ENCODE measurements around the gene ADAM15. TPM values are rescaled to one million over a fixed set of nuclear protein-coding genes. Genes with fewer than 3 reads are reported as not detected.

The ADAM15 gene
- total RNA-seq, 1 donor from 2014 or later = 11.3 TPM

GRCh38 chr1:155033524-155033923 lies 17.6 kb upstream of the ADAM15 start, which contains the start of the genes DCST1 and DCST2:
TSS of gene DCST1 (plus strand) at chr1:155033824. CDS start at chr1:155034037, 213 bp downstream.
TSS of gene DCST2 (minus strand) at chr1:155033781. CDS start at chr1:155033701, 80 bp downstream.
- Mint-ChIP-seq H3K9me3 (no peaks in the 10 kb centered on the region), H3K27me3 (peaks cover 4% of the 10 kb centered on the region), H3K36me3 (ENCODE audit: low read depth) (no peaks in the 10 kb centered on the region), H3K4me1 (no peaks in the 10 kb centered on the region), H3K4me3 (no peak within 1 kb of the TSS), H3K27ac (no peak within 1 kb of the TSS)
- ChIA-PET POLR2A (no interaction called here), CTCF (no interaction called here)
- DNase-seq (no peak), ATAC-seq (ENCODE audit: low read depth) (no peak)
- TF ChIP-seq, protein P1, sequence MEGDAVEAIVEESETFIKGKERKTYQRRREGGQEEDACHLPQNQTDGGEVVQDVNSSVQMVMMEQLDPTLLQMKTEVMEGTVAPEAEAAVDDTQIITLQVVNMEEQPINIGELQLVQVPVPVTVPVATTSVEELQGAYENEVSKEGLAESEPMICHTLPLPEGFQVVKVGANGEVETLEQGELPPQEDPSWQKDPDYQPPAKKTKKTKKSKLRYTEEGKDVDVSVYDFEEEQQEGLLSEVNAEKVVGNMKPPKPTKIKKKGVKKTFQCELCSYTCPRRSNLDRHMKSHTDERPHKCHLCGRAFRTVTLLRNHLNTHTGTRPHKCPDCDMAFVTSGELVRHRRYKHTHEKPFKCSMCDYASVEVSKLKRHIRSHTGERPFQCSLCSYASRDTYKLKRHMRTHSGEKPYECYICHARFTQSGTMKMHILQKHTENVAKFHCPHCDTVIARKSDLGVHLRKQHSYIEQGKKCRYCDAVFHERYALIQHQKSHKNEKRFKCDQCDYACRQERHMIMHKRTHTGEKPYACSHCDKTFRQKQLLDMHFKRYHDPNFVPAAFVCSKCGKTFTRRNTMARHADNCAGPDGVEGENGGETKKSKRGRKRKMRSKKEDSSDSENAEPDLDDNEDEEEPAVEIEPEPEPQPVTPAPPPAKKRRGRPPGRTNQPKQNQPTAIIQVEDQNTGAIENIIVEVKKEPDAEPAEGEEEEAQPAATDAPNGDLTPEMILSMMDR (IDR thresholded peaks at IDR 0.05) = no peak
- intact Hi-C loops (cut with micrococcal nuclease) = no loop called here

- no peaks in the 10 kb centered on the region for H3K9me3 Mint-ChIP-seq
- no peak overlapping the region for H3K27ac Mint-ChIP-seq
- POLR2A ChIA-PET = no interaction called here
- H3K4me3 Mint-ChIP-seq = no peak overlapping the region
- TF ChIP-seq, protein P1 (IDR thresholded peaks at IDR 0.05) = no peak
- peaks cover 8% of the 10 kb centered on the region for H3K27me3 Mint-ChIP-seq
- intact Hi-C loops (cut with micrococcal nuclease) = no loop called here
- H3K4me1 Mint-ChIP-seq = no peaks in the 10 kb centered on the region
- ATAC-seq (ENCODE audit: low read depth) = no peak
- no peak for DNase-seq
- CTCF ChIA-PET = no interaction called here
- no peaks in the 10 kb centered on the region for H3K36me3 Mint-ChIP-seq (ENCODE audit: low read depth)
These were observed 16.6 kb upstream of the ADAM15 start for GRCh38 chr1:155034318-155035208.

- Mint-ChIP-seq H3K27me3 (peaks cover 8% of the 10 kb centered on the region), H3K27ac (no peak overlapping the region), H3K4me3 (no peak overlapping the region), H3K36me3 (ENCODE audit: low read depth) (no peaks in the 10 kb centered on the region), H3K9me3 (no peaks in the 10 kb centered on the region), H3K4me1 (no peaks in the 10 kb centered on the region)
- intact Hi-C loops (cut with micrococcal nuclease) = no loop called here
- TF ChIP-seq, protein P1 (IDR thresholded peaks at IDR 0.05) = no peak
- DNase-seq (no peak), ATAC-seq (ENCODE audit: low read depth) (no peak)
- CTCF ChIA-PET = no interaction called here
- POLR2A ChIA-PET = interaction anchor here (0.7 kb wide), 1 partner anchor 91 kb away, joined by 10 read pairs; no protein-coding TSS in a partner anchor
These were observed 15.2 kb upstream of the ADAM15 start for GRCh38 chr1:155035936-155036335.

- CTCF ChIA-PET = no interaction called here
- no peak overlapping the region for H3K27ac Mint-ChIP-seq
- POLR2A ChIA-PET = no interaction called here
These were observed 14.1 kb upstream of the ADAM15 start for GRCh38 chr1:155037043-155037442.

More at GRCh38 chr1:155037043-155037442, 14.1 kb upstream of the ADAM15 start:
- intact Hi-C loops (cut with micrococcal nuclease) = no loop called here
- Mint-ChIP-seq H3K36me3 (ENCODE audit: low read depth) (no peaks in the 10 kb centered on the region), H3K4me1 (no peaks in the 10 kb centered on the region), H3K4me3 (no peak overlapping the region), H3K27me3 (peaks cover 8% of the 10 kb centered on the region), H3K9me3 (no peaks in the 10 kb centered on the region)
- no peak for ATAC-seq (ENCODE audit: low read depth)
- TF ChIP-seq, protein P1 (IDR thresholded peaks at IDR 0.05) = no peak
- no peak for DNase-seq

Data from activated B cell treated with CpG ODN at 0.5 μM for 24 hours (primary cell).